NCI-H187 (cell line): ENCODE data around the gene MATN1.

ENCODE experiments used
- DNase-seq, 2 experiments: peaks; one replicate each; lab custom pipeline; 2025; lab: John Stamatoyannopoulos, UW

Gene MATN1

DNA sequence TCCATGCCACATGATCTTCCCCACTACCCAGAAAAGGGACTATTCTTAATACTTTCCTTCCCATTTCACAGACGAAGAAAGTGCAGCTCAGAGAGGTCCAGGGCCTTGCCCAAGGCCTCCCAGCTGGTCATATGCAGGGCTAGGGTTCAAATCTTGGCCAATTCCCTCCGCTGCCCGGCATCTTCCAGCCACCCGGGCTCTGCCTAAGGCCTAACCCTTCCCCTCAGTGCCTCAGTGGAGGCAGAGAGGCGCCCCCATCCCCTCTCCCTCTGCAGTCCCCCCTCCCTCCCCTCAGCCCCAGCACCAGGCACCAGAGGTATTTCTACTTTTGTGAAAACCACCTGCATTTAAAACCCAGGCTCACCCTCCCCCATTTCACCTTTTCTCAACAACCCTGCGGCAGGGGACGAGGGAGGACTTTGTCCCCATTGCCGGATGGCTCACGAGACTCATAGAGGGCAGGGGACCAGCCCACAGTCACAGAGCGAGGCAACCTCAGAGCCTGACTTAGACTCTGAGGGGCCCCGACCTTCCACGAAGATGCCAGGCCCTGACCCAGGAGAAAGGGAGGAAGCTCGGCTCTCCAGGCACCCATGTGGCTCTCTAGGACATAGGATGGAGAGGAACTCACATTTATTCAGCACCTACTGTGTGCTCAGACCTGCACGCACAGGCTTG is 21.9 kb upstream of the MATN1 start:
- no peak for DNase-seq

DNA sequence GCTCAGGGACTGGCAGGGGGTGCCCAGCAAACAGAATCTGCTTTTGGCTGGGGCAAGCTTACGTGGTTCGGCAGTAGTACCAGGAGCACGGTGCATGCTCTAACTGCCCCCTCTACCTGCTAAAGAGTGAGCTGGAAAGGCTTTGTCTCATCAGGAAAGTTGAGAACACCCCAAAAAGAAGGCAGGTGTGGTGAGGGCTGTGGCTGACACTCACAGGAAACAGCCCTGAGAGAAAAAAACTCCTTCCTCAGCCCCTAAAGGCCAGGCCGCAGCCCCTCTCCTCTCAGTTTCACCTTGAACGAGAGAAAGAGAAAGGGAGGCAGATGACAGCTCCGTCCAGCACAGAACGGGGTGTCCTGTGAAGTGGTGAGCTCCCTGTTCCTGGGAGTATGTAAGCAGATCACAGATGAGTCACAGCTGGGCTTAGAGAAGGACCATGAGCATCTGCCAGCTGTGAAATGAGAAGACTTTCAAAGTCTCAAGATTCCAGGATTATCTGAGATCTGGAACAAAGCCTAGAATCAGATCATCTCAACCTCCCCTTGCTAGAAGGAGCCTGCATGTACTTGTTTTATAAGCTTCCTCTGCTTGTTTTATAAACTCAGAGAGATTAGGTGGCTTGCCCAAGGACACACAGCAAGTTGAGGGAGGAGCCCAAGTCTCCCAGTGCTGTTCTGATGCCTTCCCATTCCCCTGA is 20.8 kb upstream of the MATN1 start:
- no peak for DNase-seq

GRCh38 chr1:30743584-30744059 is 20.2 kb upstream of the MATN1 start:
- no peak for DNase-seq

DNA sequence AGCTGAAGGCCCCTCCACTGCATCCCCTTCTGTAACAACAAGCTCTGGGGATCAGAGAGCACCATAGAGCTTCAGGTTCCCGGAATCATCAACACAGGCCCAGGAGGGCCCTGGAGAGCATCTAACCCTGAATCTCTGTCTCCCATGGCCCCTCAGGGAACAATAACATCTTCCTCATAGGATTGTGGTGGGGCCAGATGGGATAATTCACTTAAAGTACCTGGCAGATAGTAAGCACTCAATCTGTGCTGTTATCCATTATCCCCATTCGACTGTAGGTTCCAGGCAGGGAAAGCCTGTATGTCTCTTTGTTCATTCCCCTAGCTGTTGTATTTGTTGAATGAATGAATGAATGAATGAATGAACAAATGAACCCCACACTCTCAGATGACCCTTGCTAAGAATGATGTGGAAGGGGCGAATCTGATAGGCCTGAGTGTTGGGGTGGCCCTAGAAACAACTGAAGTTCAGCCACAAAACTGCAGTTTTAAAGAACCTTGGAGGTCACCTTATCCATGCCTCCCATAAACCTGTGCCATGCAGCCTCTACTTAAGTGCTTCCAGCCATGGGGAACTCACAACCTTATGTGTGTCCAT is 19.7 kb upstream of the MATN1 start:
- no peak for DNase-seq

GRCh38 chr1:30742300-30742962 is 19.0 kb upstream of the MATN1 start:
- no peak for DNase-seq

- DNase-seq = no peak
Measured at GRCh38 chr1:30741239-30741894, 18.0 kb upstream of the MATN1 start.

DNA sequence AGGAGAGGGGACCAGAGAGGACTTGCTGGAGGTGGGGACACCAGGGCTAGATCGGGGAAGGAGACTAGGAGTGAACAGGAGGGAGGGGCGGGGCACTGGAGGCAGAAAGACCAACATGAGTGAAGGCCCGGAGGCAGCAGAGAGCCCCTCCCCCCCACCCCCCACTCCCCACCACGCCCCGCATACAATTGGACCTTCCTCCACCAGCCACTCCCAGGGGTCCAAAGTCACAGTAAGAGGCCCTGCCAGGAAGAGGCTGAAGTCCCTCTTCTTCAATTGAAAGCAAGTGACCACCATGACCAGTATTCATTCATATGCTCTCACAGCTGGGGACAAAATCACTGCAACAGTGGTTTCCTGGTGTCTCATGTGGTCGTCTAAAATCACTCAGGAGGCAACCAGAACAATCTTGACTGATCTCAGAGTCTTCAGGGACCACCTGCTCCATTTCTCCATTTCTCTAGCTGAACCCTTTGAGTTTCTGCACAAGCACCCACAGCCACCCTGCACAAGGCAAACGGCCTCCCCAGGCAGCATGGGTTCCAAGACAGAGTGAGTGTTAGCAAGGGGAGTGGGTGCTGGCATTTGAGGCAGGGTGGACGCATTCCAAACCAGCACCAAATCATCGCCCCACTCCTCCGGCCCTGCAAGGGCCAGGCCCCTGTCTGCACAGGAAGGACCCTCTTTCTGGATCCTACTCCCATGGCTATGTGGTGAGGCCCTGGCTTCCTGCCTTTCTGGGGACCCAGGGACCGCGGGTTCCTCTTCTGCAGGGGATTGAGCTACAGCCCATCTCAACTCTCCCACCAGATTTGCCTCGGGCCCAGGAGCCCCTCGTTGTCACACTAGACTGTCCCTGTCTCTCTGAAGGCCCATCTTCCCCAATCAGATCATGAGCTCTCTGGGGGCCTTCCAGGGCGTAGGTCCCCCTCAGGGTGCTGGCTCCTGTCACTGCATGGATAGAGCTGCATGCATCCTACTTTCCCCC is 17.2 kb upstream of the MATN1 start:
- DNase-seq = no peak

- no peak for DNase-seq
Measured at GRCh38 chr1:30739601-30740000, 16.2 kb upstream of the MATN1 start.

- DNase-seq = no peak
Measured at GRCh38 chr1:30738715-30739559, 15.6 kb upstream of the MATN1 start.

DNA sequence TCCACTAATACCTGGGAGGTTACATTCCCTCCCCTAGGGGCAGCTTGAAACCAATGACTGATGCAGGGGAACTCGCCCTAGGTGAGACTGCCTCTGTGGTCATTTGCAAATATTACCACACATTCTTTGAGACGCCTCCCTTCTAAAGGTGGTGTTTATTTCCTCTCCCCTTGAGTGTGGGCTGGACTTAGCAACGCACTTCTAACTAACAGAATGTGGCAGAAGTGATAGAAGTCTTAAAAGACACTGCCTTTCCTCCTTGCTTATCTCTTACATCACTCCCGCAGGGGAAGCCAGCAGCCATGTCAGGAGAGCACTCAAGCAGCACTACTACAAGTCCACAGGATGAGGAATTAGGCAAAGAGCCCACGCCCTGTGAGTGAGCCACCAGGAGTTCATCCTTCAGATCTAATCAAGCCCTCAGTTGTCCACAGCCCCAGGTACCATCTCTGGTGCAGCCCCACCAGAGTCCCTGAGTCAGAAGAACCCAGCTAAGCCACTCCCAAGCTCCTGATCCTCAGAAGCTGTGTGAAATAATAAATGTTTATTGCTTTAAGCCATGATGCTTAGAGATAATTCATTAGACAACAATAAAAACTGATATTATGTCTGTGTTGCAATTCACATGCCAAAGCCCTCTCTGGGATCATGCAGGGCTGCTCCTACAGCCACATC is 14.8 kb upstream of the MATN1 start:
- DNase-seq = no peak

DNA sequence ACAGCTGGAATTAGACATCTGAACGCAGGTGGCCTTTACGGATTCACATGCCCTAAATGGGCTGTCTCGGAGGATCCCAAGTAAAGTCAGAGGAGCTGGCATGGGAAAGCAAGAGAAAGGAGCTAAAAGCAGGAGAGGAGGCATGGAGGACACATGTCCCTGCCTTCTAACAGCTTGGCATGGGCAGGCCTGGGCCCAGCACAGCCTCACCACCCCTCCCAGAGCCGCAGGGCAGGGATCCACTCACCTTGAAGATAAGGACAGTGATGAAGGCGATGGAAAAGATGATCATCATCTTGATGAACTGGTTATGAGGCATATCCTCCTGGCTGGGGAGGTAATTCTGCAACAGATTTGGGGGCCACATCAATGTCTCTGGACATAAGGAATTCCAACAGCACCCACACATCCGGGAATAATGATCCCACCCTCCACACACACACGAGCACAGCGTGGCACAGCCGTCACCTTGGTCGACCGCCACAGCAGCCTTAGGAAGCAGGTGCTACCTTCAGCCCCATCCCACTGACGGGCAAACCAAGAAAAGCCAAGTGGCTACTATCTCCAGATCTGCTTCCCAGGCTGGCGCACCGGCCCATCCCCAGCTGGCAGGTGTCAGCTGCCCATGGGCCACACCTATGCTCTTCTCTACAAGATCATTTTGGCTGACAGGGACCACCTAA is 14.1 kb upstream of the MATN1 start:
- DNase-seq = no peak

DNA sequence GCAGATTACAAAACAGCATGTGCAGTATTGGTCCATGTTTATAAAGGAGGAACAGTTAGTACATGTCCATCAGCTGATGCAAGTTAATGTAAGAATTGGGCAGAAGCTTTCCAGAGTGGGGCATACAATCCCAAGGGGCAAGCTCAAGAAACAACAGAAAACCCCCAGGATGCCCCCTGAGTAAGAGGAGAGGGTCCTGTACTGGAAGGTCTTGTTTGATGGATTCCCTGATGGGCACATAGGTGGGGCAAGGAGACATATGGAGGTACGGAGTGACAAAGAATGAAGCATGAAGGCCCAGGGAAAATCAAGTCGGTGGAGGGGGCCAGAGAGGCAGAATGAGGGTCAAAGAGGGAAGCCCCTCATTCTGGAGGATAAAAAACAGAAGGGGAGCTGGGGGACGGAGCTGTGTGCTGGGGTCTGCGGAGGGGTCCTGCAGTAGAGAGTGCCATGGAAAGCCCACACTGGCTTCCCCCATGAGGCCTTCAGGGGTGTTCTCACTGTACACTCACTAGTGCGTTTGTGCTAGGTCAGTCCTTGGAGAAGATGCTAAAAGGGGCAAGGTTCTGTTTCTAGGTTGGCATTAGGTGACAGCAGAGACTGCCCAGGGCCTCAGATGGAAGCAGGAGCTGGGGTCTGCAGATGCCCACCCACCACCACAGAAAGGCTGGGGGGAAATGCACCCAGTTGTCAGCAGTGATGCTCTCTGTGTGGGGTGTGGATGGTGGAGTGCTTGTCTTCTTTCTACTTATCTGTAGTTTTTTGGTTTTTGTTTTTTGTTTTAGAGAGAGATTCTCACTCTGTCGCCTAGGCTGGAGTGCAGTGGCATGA is 12.5 kb upstream of the MATN1 start:
- DNase-seq = no peak

DNA sequence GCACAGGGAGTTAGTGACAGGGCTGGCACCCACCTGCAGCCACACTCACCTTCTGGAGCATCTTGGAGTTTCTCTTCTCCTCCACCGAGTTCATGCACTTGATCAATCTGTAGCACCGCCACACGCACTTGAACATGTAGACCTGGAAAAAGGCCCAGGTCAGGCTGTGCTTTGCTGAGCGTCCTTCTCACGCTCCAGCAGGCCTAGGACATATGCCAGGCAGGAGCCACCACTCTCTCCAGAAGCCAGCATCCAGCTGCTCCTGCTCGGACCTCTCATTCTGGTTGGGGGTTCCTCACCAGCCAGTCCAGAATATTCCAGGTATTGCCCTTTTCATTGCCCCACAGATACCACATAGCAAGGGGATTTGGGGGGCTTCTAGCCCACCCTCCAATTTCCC is 11.7 kb upstream of the MATN1 start:
- no peak for DNase-seq

DNA sequence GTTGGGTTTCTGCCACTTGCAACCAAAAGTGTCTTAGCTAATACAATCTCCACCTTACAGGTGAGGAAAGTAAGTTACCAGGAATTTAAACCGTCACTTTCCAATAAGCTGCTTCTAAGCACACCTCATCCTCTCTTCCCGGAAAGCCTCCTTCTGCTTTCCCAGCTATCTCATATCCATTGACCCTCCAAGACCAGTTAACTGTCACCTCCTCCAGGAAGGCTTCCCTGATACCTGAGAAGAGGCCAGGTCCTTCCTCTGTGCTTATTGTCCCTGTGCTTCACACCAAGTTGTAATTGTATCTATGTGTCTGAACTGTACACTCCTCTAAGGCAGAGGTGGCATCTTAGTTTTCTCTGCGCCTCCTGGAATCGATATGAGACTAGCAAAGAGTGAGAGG is 11.2 kb upstream of the MATN1 start:
- DNase-seq = no peak

- DNase-seq = no peak
Measured at GRCh38 chr1:30734106-30734505, 10.7 kb upstream of the MATN1 start.

GRCh38 chr1:30733493-30733892 is 10.1 kb upstream of the MATN1 start:
- no peak for DNase-seq

DNA sequence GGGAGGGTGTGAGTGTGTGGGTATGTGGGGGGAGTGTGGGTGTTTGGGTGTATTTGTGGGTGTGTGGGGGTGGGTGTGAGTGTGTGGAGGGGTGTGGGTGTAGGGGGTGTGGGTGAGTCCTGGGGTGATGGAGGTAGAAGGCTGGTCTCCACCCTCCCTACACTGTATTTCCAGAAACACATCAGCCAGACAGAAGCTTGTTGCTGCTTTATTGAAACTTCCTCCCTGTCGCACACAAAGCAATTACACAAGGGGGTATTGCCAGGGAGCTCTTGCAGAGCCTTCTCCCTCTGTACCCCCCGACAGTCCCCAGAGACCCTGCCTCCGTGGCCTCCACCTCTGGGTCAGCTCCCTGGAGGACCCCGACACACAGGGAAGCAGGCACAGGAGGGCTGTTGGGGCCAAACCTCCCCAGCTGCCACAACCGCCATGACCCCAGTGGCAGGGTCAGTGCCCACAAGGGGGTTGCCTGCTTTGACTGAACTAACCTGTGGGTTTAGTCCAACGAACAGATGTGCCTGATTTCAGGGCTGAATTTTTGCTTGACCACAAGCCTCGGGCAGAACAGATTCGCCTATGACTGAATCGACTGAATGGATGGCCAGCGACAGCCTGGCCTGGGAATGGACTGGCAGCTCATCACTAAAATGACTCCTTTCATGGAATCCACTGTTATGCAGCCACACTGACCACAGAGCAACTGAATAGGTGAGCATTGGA is 9.1 kb upstream of the MATN1 start:
- no peak for DNase-seq
